Measurements from ENCODE around the gene BDNF. TPM values are rescaled to one million over a fixed set of nuclear protein-coding genes. Genes with fewer than 3 reads are reported as not detected.
A peak's percentile ranks its signal among the peaks of the same experiment; 100 is the strongest.

The BDNF gene
- polyA plus RNA-seq, 1 experiment, result 47.4 TPM

GRCh38 chr11:27720277-27720830, 20.1 kb upstream of the BDNF start:
- H3K4me3 ChIP-seq (ENCODE audit: low read depth, low read length), result no peak overlapping the region
- H3K36me3 ChIP-seq (ENCODE audit: control insufficient read depth, insufficient read depth, low read length), result no peaks in the 10 kb centered on the region
- CTCF ChIA-PET, result interaction anchor here (0.6 to 7.0 kb wide), 7 partner anchors 10 to 1614 kb away, joined by 3 to 75 read pairs (median 4); partner anchors contain the start of gene BDNF
- peak; percentile 39 for TF ChIP-seq CTCF (IDR thresholded peaks at IDR 0.05; ENCODE audit: insufficient read depth, low read depth, low read length)
- DNase-seq (ENCODE audit: low read depth), result no peak
- H3K27me3 ChIP-seq (ENCODE audit: control insufficient read depth, insufficient read depth, low read length), result peaks cover 6% of the 10 kb centered on the region
- POLR2A ChIA-PET, result no interaction called here

- POLR2A ChIA-PET, result interaction anchor here (2.6 kb wide), 1 partner anchor 215 kb away, joined by 15 read pairs; no protein-coding TSS in a partner anchor
- Histone ChIP-seq H3K27me3 (ENCODE audit: control insufficient read depth, insufficient read depth, low read length) (peaks cover 6% of the 10 kb centered on the region), H3K4me3 (ENCODE audit: low read depth, low read length) (peak overlapping the region; percentile 76), H3K36me3 (ENCODE audit: control insufficient read depth, insufficient read depth, low read length) (no peaks in the 10 kb centered on the region)
- TF ChIP-seq CTCF (IDR thresholded peaks at IDR 0.05; ENCODE audit: insufficient read depth, low read depth, low read length), result no peak
- CTCF ChIA-PET, result interaction anchor here (0.6 to 7.0 kb wide), 8 partner anchors 9 to 1615 kb away, joined by 3 to 75 read pairs (median 4); partner anchors contain the start of gene BDNF
- no peak for DNase-seq (ENCODE audit: low read depth)
Measured at GRCh38 chr11:27719546-27719925, 19.3 kb upstream of the BDNF start.

GRCh38 chr11:27718863-27719545, 18.7 kb upstream of the BDNF start:
- Histone ChIP-seq H3K36me3 (ENCODE audit: control insufficient read depth, insufficient read depth, low read length) (no peaks in the 10 kb centered on the region), H3K4me3 (ENCODE audit: low read depth, low read length) (peak overlapping the region; percentile 76), H3K27me3 (ENCODE audit: control insufficient read depth, insufficient read depth, low read length) (peaks cover 6% of the 10 kb centered on the region)
- CTCF ChIA-PET, result interaction anchor here (0.6 to 7.0 kb wide), 9 partner anchors 8 to 1616 kb away, joined by 3 to 75 read pairs (median 4); partner anchors contain the start of gene BDNF
- TF ChIP-seq CTCF (IDR thresholded peaks at IDR 0.05; ENCODE audit: insufficient read depth, low read depth, low read length), result no peak
- POLR2A ChIA-PET, result interaction anchor here (0.6 to 2.6 kb wide), 6 partner anchors 21 to 1044 kb away, joined by 4 to 15 read pairs (median 5); no protein-coding TSS in a partner anchor
- DNase-seq (ENCODE audit: low read depth), result no peak

GRCh38 chr11:27718346-27718862, 18.1 kb upstream of the BDNF start:
- Histone ChIP-seq H3K27me3 (ENCODE audit: control insufficient read depth, insufficient read depth, low read length) (peaks cover 6% of the 10 kb centered on the region), H3K4me3 (ENCODE audit: low read depth, low read length) (peak overlapping the region; percentile 76), H3K36me3 (ENCODE audit: control insufficient read depth, insufficient read depth, low read length) (no peaks in the 10 kb centered on the region)
- peak; percentile 75 for DNase-seq (ENCODE audit: low read depth)
- TF ChIP-seq CTCF (IDR thresholded peaks at IDR 0.05; ENCODE audit: insufficient read depth, low read depth, low read length), result no peak
- ChIA-PET CTCF (interaction anchor here (0.9 to 7.0 kb wide), 7 partner anchors 8 to 1616 kb away, joined by 3 to 75 read pairs (median 4); partner anchors contain the start of gene BDNF), POLR2A (interaction anchor here (0.6 to 2.6 kb wide), 9 partner anchors 21 to 1044 kb away, joined by 3 to 15 read pairs (median 4); no protein-coding TSS in a partner anchor)

GRCh38 chr11:27717801-27718229, 17.6 kb upstream of the BDNF start:
- Histone ChIP-seq H3K4me3 (ENCODE audit: low read depth, low read length) (peak overlapping the region; percentile 76), H3K36me3 (ENCODE audit: control insufficient read depth, insufficient read depth, low read length) (no peaks in the 10 kb centered on the region), H3K27me3 (ENCODE audit: control insufficient read depth, insufficient read depth, low read length) (peaks cover 6% of the 10 kb centered on the region)
- CTCF ChIA-PET, result interaction anchor here (0.5 to 7.0 kb wide), 12 partner anchors 9 to 1617 kb away, joined by 3 to 75 read pairs (median 4); partner anchors contain the start of gene BDNF
- no peak for TF ChIP-seq CTCF (IDR thresholded peaks at IDR 0.05; ENCODE audit: insufficient read depth, low read depth, low read length)
- DNase-seq (ENCODE audit: low read depth), result no peak
- POLR2A ChIA-PET, result interaction anchor here (0.6 to 2.6 kb wide), 8 partner anchors 8 to 425 kb away, joined by 3 to 15 read pairs (median 4); no protein-coding TSS in a partner anchor
